GM18508 (cell line): Measurements from ENCODE around the gene CDK15.
"Not testable (repeated sequence)": the region's sequence is repeated elsewhere in the genome, so short reads cannot be mapped to it uniquely, and the experiment has no call there.

Experiments used
- ATAC-seq: cut with Tn5 transposase; IDR thresholded peaks from one replicate; pipeline ENCODE4 v1.9.1; 2021; ENCODE audit warnings: moderate number of reproducible peaks; ENCODE audit not compliant: insufficient read depth, unreplicated experiment

Gene CDK15

GRCh38 chr2:201788371-201788770 is 18.0 kb upstream of the CDK15 start:
- no peak for ATAC-seq

- ATAC-seq, result no peak
Measured at GRCh38 chr2:201789395-201789794, 16.9 kb upstream of the CDK15 start.

GRCh38 chr2:201790291-201790690 is 16.0 kb upstream of the CDK15 start:
- no peak for ATAC-seq

GRCh38 chr2:201790989-201791388 is 15.3 kb upstream of the CDK15 start:
- no peak for ATAC-seq

GRCh38 chr2:201793631-201794030 is 12.7 kb upstream of the CDK15 start:
- ATAC-seq, result no peak

GRCh38 chr2:201794294-201794693 is 12.0 kb upstream of the CDK15 start:
- no peak for ATAC-seq

GRCh38 chr2:201795607-201796477 is 10.5 kb upstream of the CDK15 start:
- no peak for ATAC-seq

- ATAC-seq, result no peak
Measured at GRCh38 chr2:201796478-201796865, 9.9 kb upstream of the CDK15 start.

GRCh38 chr2:201797175-201797840 is 9.0 kb upstream of the CDK15 start:
- no peak for ATAC-seq

GRCh38 chr2:201798252-201798913 is 8.0 kb upstream of the CDK15 start:
- ATAC-seq, result no peak

- ATAC-seq, result not testable (repeated sequence)
Measured at GRCh38 chr2:201798914-201799285, 7.4 kb upstream of the CDK15 start.

- no peak for ATAC-seq
Measured at GRCh38 chr2:201807452-201807999, 1.2 kb downstream of the CDK15 start.

GRCh38 chr2:201808027-201808426 is 1.7 kb downstream of the CDK15 start:
- ATAC-seq, result no peak

- ATAC-seq, result no peak
Measured at GRCh38 chr2:201809633-201810032, 3.3 kb downstream of the CDK15 start.

- ATAC-seq, result not testable (repeated sequence)
Measured at GRCh38 chr2:201810604-201811003, 4.3 kb downstream of the CDK15 start.

GRCh38 chr2:201813996-201814760 is 7.8 kb downstream of the CDK15 start:
- no peak for ATAC-seq

GRCh38 chr2:201816657-201817575 is 10.6 kb downstream of the CDK15 start:
- ATAC-seq, result no peak

- no peak for ATAC-seq
Measured at GRCh38 chr2:201820383-201821007, 14.2 kb downstream of the CDK15 start.

- no peak for ATAC-seq
Measured at GRCh38 chr2:201821080-201821479, 14.7 kb downstream of the CDK15 start.
